GM19467 (cell line): Measurements from ENCODE around the gene GABBR2.
A peak's percentile ranks its signal among the peaks of the same experiment; 100 is the strongest.
"Not testable (repeated sequence)": the region's sequence is repeated elsewhere in the genome, so short reads cannot be mapped to it uniquely, and the experiment has no call there.

ENCODE experiments used
- ATAC-seq: cut with Tn5 transposase; IDR thresholded peaks from one replicate; pipeline ENCODE4 v1.9.1; 2021; ENCODE audit warnings: mild to moderate bottlenecking, moderate library complexity; ENCODE audit not compliant: unreplicated experiment

Gene GABBR2

DNA sequence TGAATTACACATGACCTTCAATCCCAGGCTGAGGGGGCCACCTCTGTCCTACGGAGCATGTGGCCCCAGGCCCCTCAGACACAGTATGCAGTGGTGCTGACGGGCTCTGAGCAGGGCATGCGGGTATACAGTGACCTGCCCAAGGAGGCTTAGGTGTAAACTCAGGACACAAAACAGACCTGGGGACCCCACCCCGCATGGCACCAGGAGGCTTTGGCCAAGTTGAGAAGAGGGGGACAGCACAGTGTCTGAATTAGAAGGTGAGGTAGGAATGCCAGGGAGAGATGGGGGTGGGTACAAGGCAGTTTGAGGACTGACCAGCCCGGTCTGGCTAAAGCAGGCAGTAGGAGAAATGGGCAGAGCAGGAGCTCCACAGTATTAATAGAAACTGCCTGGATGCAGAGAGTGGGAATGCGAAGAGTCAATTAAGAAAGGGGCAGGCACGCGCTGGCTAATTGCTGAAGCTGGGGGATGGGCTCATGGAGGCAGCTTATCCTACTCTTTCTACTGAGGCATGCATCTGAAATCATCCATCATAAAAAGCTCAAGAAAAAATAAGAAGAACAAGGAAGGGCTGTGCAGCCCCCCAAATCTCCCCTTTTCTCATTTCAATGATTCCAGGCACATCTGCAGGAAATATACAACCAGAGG lies 109.0 kb downstream of the GABBR2 start:
- ATAC-seq, result no peak

- ATAC-seq, result no peak
Measured at GRCh38 chr9:98598861-98599260, 109.9 kb downstream of the GABBR2 start.

GRCh38 chr9:98597236-98597771 lies 111.4 kb downstream of the GABBR2 start:
- no peak for ATAC-seq

GRCh38 chr9:98596486-98596885 lies 112.2 kb downstream of the GABBR2 start:
- ATAC-seq, result no peak

GRCh38 chr9:98594546-98595160 lies 114.1 kb downstream of the GABBR2 start:
- ATAC-seq, result no peak

GRCh38 chr9:98593354-98594253 lies 115.1 kb downstream of the GABBR2 start:
- ATAC-seq, result no peak

DNA sequence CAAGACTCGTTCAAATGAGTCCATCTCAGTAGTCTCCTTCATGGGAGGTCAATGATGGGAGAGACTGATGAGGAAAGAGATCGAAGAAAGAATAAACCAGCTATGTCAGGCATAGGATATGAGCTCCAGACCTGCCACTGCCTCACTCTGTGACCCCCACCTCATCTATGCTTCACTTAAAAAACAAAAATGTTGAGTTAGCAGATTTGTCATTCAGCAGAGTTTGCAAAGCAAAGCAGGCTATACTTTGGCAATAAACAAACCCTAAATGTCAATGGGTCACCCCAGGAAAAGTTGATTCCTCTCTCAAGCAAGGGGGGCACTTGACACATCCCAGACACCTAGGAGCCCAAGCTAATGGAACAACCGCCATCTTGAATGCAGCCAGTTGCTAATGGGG lies 117.0 kb downstream of the GABBR2 start:
- no peak for ATAC-seq

GRCh38 chr9:98590101-98590500 lies 118.6 kb downstream of the GABBR2 start:
- no peak for ATAC-seq

DNA sequence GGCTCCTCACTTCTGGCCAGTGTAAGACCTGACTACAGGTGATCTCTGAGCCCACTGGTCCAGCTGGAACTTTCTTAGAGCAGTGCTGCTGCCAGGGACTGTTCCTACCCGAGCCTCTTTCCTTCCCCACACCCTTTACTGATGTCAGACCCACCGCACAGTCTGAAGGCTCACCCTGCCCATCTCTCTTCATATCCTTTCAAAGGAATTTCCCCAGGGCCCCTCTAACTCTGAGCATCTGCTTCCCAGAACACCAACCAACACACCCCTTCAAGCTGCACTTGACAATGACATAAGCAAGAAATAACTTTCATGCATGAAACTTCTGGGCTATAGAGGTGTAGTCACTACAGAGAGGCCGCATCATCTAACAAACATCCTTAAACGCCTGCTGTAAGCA lies 119.6 kb downstream of the GABBR2 start:
- no peak for ATAC-seq

GRCh38 chr9:98584853-98585438 lies 123.8 kb downstream of the GABBR2 start:
- ATAC-seq, result not testable (repeated sequence)

DNA sequence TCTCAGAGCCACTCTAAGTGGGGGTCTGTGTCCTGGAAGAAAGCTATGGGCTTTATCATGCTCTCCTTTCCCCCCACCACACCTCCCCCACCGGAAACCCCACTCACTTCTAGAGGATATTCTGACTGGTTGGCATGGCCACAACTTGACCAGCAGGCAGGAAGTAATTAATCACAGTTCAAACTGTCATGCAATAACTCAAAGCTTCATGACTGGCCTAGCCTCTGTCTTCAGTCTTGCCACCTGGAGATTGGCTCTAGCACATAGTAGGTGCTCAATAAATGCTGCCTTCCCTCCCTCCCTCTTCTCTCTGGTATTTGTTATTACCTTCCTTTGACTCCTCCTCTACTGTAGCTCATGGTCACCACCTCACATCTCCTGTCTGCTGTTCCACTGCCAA lies 124.7 kb downstream of the GABBR2 start:
- peak; percentile 72 for ATAC-seq

- no peak for ATAC-seq
Measured at GRCh38 chr9:98583417-98583816, 125.3 kb downstream of the GABBR2 start.

DNA sequence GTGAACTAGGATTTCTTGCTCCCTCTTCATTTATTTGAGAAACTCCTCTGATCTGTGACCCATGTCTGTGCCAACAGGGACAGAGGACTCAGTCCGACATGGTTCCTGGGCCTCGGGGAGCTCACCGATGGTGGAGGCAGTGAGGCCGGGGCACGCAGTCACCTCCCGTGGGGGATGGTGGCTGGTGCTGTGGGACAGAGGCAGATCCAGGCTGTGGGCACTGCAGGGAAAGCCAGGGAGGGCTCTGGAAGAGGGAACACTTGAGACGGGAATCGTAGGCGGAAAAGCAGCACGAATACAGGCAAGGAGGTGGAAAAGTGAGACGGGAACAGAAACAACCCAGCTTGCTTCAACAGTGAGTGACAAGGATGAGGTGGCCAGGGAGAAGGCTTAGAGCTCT lies 127.8 kb downstream of the GABBR2 start:
- no peak for ATAC-seq

DNA sequence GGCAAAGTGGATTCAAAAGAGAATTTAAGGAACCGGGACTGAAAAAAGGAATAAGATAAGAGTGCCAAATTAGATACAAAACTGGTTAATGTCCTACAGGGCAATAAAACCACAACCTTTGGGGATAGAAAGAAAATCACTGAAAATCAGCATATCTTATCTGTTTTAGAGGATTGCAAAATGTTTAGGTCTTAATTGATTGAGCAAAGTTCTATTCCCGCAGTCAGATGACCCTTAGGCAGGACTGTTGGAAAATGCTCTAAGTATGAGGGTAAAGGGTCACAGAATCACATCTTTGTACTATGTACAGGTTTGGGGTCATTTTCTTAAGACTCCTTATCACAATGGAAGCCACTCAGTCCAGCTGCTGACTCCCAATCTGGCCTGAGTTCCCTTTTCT lies 129.0 kb downstream of the GABBR2 start:
- ATAC-seq, result no peak

- no peak for ATAC-seq
Measured at GRCh38 chr9:98577446-98577845, 131.3 kb downstream of the GABBR2 start.

DNA sequence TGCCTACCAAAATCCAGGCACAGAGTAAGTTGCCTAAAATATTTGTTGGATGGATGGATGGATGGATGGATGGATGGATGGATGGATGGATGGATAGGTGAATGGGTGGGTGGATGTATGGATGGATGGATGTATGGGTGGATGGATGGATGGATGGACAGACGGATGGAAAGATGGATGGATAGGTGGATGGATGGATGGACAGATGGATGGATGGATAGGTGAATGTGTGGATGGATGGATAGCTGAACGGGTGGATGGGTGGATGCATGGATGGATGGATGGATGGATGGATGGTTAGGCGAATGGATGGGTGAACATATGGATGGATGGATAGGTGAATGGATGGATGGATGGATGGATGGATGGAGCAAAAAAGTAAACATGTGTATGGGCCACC lies 131.9 kb downstream of the GABBR2 start:
- ATAC-seq, result no peak

DNA sequence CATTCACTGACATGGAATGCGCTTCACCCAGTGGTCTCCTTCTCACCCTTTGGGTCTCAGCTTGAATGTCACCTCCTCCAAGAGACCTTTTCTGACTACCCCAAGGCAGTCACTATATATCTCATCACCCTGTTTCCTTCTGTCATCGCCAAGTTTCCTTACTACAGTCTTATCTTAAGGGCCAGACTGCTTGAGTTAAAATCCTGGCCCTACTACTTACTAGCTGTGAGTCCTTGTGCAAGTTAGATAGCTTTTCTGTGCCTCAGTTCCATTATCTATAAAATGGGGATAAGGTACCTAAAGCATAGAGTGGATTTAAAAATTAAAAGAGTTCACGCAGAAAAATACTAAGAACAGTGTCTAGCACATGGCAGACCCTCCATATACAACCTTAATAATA lies 132.4 kb downstream of the GABBR2 start:
- ATAC-seq, result no peak

GRCh38 chr9:98575379-98576346 lies 133.1 kb downstream of the GABBR2 start:
- ATAC-seq, result peak; percentile 88

- ATAC-seq, result no peak
Measured at GRCh38 chr9:98573749-98574278, 134.9 kb downstream of the GABBR2 start.

DNA sequence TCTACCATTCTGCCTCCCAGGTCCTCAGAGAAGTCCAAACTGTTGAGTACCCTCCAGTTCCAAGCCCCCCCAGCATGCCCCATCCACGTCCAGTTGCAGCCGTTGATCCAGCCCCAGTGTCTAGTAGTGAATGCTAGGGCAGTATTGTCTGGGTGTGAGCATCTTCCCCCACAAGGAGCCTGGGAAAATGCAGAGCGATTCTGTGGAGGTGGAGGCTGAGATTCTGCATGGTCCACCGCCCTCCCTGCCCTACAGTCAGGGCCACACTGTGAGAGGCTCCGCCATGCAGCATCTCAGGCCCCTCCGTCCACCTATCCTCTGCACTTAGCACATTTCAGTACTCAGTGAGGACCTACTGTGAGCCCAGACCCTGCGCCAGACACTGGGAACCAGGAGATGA lies 135.9 kb downstream of the GABBR2 start:
- no peak for ATAC-seq
